ENCODE results near the gene KATNB1.
A peak's percentile ranks its signal among the peaks of the same experiment; 100 is the strongest.
"Not testable (repeated sequence)": the region's sequence is repeated elsewhere in the genome, so short reads cannot be mapped to it uniquely, and the experiment has no call there.

Gene KATNB1

GRCh38 chr16:57728336-57729181 lies 7.0 kb upstream of the KATNB1 start:
- no peaks in the 10 kb centered on the region for H3K36me3 ChIP-seq (ENCODE audit: insufficient read depth, low read length)
- H3K4me2 ChIP-seq (ENCODE audit: low read length), result no peak overlapping the region
- H3K9ac ChIP-seq (ENCODE audit: low read depth, low read length), result no peak overlapping the region
- H3K9me3 ChIP-seq (replicated peaks; ENCODE audit: low read length), result no peaks in the 10 kb centered on the region
- H3K4me1 ChIP-seq (ENCODE audit: control insufficient read depth, insufficient read depth, low read length), result peaks cover 3% of the 10 kb centered on the region
- no peak overlapping the region for H3K4me3 ChIP-seq (ENCODE audit: low read length)
- peaks cover 14% of the 10 kb centered on the region for H3K27me3 ChIP-seq (ENCODE audit: control insufficient read depth, insufficient read depth, low read length)

- Histone ChIP-seq H3K9me3 (replicated peaks; ENCODE audit: low read length) (no peaks in the 10 kb centered on the region), H3K9ac (ENCODE audit: low read depth, low read length) (no peak overlapping the region), H3K27me3 (ENCODE audit: control insufficient read depth, insufficient read depth, low read length) (peaks cover 14% of the 10 kb centered on the region), H3K36me3 (ENCODE audit: insufficient read depth, low read length) (no peaks in the 10 kb centered on the region), H3K4me1 (ENCODE audit: control insufficient read depth, insufficient read depth, low read length) (peaks cover 4% of the 10 kb centered on the region), H3K4me3 (ENCODE audit: low read length) (no peak overlapping the region), H3K4me2 (ENCODE audit: low read length) (no peak overlapping the region)
These were observed 6.4 kb upstream of the KATNB1 start for GRCh38 chr16:57729182-57729484.

DNA sequence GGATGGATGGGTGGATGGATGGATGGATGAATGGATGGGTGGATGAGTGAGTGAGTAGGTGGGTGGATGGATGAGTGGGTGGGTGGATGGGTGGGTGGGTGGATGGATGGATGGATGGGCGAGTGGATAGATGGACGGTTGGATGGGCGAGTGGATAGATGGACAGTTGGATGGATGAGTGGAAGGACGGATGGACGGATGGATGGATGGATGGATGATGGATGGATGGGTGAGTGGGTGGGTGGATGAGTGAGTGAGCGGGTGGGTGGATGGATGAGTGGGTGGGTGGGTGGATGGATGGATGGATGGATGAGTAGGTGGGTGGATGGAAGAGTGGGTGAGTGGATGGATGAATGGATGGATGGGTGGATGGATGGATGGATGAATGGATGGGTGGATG lies 5.7 kb upstream of the KATNB1 start:
- peaks cover 14% of the 10 kb centered on the region for H3K27me3 ChIP-seq (ENCODE audit: control insufficient read depth, insufficient read depth, low read length)
- not testable (repeated sequence) for H3K4me2 ChIP-seq (ENCODE audit: low read length); H3K36me3 ChIP-seq (ENCODE audit: insufficient read depth, low read length); H3K9me3 ChIP-seq (replicated peaks; ENCODE audit: low read length); H3K4me3 ChIP-seq (ENCODE audit: low read length); H3K9ac ChIP-seq (ENCODE audit: low read depth, low read length)
- peaks cover 11% of the 10 kb centered on the region for H3K4me1 ChIP-seq (ENCODE audit: control insufficient read depth, insufficient read depth, low read length)

DNA sequence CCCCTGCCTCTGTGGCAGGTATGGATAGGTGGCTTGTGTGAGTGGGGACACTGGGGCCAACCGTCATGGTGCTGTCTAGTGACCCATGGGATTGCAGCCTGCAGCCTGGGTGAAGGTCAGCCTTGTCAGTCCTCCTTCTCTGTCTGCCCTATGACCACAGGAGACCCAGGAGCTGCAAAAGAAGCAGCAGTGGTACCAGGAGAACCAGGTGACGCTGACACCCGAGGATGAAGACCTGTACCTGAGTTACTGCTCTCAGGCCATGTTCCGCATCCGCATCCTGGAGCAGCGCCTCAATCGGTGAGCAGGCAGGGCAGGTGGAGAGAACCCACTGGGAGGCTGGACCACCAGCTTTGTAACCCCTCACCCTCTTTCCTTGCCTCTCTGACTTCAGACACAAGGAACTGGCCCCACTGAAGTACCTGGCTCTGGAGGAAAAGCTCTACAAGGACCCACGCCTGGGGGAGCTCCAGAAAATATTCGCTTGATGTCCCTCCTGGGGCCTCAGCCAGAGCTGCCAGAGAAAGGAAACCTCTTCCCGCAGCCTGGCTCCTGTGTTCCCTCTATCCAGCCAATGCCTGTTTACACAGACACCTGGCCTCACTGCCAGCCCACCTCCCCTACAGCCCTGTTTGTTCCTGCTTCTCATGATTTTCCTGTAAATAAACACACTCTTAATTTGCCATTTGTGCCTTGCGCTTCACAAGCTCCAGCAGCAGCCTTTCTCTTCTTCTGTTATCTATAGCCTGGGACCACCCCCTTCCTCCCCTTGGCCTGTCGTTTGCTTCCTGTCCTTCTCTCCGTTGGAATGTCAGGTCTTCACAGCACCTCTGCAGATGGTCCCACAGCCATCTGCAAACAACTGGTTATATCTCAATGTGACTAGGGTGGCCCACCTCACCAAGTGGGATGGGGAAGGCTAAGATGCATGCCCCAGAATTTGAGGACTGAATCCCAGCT lies 4.5 kb upstream of the KATNB1 start:
- Histone ChIP-seq H3K27me3 (ENCODE audit: control insufficient read depth, insufficient read depth, low read length) (peaks cover 9% of the 10 kb centered on the region), H3K4me2 (ENCODE audit: low read length) (no peak overlapping the region), H3K36me3 (ENCODE audit: insufficient read depth, low read length) (no peaks in the 10 kb centered on the region), H3K4me3 (ENCODE audit: low read length) (no peak overlapping the region), H3K9ac (ENCODE audit: low read depth, low read length) (no peak overlapping the region), H3K4me1 (ENCODE audit: control insufficient read depth, insufficient read depth, low read length) (peaks cover 13% of the 10 kb centered on the region), H3K9me3 (replicated peaks; ENCODE audit: low read length) (no peaks in the 10 kb centered on the region)

GRCh38 chr16:57732037-57732436 lies 3.5 kb upstream of the KATNB1 start:
- no peak overlapping the region for H3K4me3 ChIP-seq (ENCODE audit: low read length)
- H3K9me3 ChIP-seq (replicated peaks; ENCODE audit: low read length), result no peaks in the 10 kb centered on the region
- no peak overlapping the region for H3K9ac ChIP-seq (ENCODE audit: low read depth, low read length)
- no peaks in the 10 kb centered on the region for H3K36me3 ChIP-seq (ENCODE audit: insufficient read depth, low read length)
- no peak overlapping the region for H3K4me2 ChIP-seq (ENCODE audit: low read length)
- peaks cover 4% of the 10 kb centered on the region for H3K27me3 ChIP-seq (ENCODE audit: control insufficient read depth, insufficient read depth, low read length)
- peaks cover 23% of the 10 kb centered on the region for H3K4me1 ChIP-seq (ENCODE audit: control insufficient read depth, insufficient read depth, low read length)

DNA sequence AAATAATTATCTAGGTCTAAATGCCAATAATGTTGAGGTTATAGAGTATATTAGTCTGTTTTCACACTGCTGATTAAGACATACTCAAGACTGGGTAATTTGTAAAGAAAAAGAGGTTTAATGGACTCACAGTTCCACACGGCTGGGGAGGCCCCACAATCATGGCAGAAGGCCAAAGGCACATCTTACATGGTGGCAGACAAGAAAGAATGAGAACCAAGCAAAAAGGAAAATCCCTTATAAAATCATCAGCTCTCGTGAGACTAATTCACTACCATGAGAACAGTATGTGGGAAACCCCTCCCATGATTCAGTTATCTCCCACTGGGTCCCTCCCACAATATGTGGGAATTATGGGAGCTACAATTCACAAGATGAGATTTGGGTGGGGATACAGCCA lies 2.9 kb upstream of the KATNB1 start:
- H3K9ac ChIP-seq (ENCODE audit: low read depth, low read length), result no peak overlapping the region
- H3K4me3 ChIP-seq (ENCODE audit: low read length), result no peak overlapping the region
- H3K36me3 ChIP-seq (ENCODE audit: insufficient read depth, low read length), result no peaks in the 10 kb centered on the region
- no peaks in the 10 kb centered on the region for H3K27me3 ChIP-seq (ENCODE audit: control insufficient read depth, insufficient read depth, low read length)
- peaks cover 26% of the 10 kb centered on the region for H3K4me1 ChIP-seq (ENCODE audit: control insufficient read depth, insufficient read depth, low read length)
- H3K9me3 ChIP-seq (replicated peaks; ENCODE audit: low read length), result no peaks in the 10 kb centered on the region
- H3K4me2 ChIP-seq (ENCODE audit: low read length), result no peak overlapping the region

- H3K9me3 ChIP-seq (replicated peaks; ENCODE audit: low read length), result no peaks in the 10 kb centered on the region
- peak overlapping the region; percentile 79 for H3K4me3 ChIP-seq (ENCODE audit: low read length)
- peaks cover 26% of the 10 kb centered on the region for H3K4me1 ChIP-seq (ENCODE audit: control insufficient read depth, insufficient read depth, low read length)
- peak overlapping the region; percentile 95 for H3K4me2 ChIP-seq (ENCODE audit: low read length)
- H3K36me3 ChIP-seq (ENCODE audit: insufficient read depth, low read length), result no peaks in the 10 kb centered on the region
- no peaks in the 10 kb centered on the region for H3K27me3 ChIP-seq (ENCODE audit: control insufficient read depth, insufficient read depth, low read length)
- H3K9ac ChIP-seq (ENCODE audit: low read depth, low read length), result peak overlapping the region; percentile 96
These were observed 1.2 kb upstream of the KATNB1 start for GRCh38 chr16:57734308-57734924.

DNA sequence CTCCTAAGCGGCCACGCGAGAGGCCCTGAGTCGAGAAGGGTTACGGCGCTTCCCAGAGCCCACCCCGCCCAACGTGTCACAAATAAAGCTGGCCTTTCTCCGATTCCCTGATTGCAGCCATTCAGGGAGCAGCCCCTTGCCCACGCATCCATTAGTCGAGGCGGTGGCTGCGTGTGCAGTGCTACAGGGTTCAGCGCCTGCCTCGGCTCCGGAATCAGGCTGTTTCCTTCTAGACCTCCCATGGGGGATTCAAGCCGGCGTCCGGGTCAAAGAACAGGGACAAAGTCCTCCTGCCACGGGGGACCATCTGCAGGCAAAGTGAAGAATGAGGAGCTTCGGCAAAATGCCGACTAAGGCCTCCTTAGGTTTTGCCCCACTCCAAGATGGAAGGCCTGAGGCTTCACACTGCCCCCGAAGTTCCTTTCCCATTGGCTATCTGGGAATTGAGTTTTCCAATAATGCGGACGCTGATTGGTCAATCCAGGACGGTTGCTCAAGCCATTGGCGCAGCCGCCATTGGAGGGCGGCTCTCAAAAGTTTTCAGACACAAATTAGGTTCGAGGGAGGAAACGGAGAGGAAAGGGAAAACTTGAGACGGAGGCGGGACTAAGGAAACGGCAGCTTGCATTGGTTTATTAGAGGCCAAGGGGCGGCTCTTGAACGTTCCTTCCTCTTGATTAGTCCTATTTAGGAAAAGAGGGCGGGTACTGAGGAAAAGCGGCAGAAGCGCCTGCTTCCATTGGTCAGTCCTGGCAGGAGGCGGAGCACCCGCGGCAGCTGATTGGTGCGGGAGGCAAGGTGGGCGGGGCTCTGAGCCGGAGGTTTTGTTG lies 430 bp upstream of the KATNB1 start:
- peaks cover 26% of the 10 kb centered on the region for H3K4me1 ChIP-seq (ENCODE audit: control insufficient read depth, insufficient read depth, low read length)
- peak overlapping the region; percentile 96 for H3K9ac ChIP-seq (ENCODE audit: low read depth, low read length)
- no peaks in the 10 kb centered on the region for H3K36me3 ChIP-seq (ENCODE audit: insufficient read depth, low read length)
- no peaks in the 10 kb centered on the region for H3K27me3 ChIP-seq (ENCODE audit: control insufficient read depth, insufficient read depth, low read length)
- peak overlapping the region; percentile 97 for H3K4me2 ChIP-seq (ENCODE audit: low read length)
- no peaks in the 10 kb centered on the region for H3K9me3 ChIP-seq (replicated peaks; ENCODE audit: low read length)
- peak overlapping the region; percentile 93 for H3K4me3 ChIP-seq (ENCODE audit: low read length)

DNA sequence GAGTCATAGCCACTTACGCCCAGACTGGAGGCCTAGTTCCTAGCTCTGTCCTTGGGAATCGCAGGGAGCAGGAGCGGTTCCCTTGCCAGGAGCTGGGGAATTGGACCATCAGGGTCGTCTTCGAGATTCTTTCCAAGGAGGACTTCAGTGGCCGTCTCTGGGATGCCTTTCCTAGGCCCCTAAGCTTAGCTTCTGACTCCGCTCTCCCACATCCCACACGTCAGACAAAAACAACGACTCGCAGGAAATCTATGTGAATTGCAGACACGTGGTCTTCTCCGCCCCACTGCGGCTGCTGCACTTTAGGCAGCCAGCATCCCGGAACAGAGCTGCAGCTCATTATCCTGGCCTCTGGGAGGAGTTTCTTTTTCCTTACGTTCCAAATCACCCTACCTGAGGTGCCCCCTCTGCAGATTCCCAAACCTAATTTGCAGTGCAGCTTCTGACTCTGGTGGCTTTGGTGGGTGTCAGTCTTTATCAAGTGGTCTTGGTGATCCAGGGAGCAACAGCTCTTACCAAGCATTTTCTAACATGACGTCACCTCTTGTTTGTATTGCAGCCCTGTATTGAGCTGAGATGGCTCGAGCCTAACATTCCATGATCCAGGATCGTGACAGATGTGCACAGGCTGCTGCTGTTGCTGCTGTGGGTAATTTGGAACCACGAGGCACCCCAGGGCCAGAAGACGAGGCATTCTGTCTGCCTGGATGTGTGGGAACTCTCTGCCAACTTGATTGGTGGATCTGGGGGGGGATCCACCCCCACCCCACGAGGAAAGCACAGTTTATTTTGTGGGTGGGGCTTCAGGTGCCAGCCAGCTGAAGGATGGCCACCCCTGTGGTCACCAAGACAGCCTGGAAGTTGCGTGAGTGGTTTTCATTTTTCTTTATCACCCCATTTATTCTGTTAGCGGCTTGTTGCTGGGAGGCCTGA lies 1.1 kb downstream of the KATNB1 start:
- peak overlapping the region; percentile 93 for H3K4me3 ChIP-seq (ENCODE audit: low read length)
- no peaks in the 10 kb centered on the region for H3K27me3 ChIP-seq (ENCODE audit: control insufficient read depth, insufficient read depth, low read length)
- peak overlapping the region; percentile 97 for H3K4me2 ChIP-seq (ENCODE audit: low read length)
- peak overlapping the region; percentile 89 for H3K9ac ChIP-seq (ENCODE audit: low read depth, low read length)
- H3K9me3 ChIP-seq (replicated peaks; ENCODE audit: low read length), result no peaks in the 10 kb centered on the region
- peaks cover 22% of the 10 kb centered on the region for H3K4me1 ChIP-seq (ENCODE audit: control insufficient read depth, insufficient read depth, low read length)
- H3K36me3 ChIP-seq (ENCODE audit: insufficient read depth, low read length), result no peaks in the 10 kb centered on the region

- H3K4me2 ChIP-seq (ENCODE audit: low read length), result no peak overlapping the region
- H3K4me1 ChIP-seq (ENCODE audit: control insufficient read depth, insufficient read depth, low read length), result peaks cover 22% of the 10 kb centered on the region
- H3K27me3 ChIP-seq (ENCODE audit: control insufficient read depth, insufficient read depth, low read length), result no peaks in the 10 kb centered on the region
- no peak overlapping the region for H3K9ac ChIP-seq (ENCODE audit: low read depth, low read length)
- no peak overlapping the region for H3K4me3 ChIP-seq (ENCODE audit: low read length)
- no peaks in the 10 kb centered on the region for H3K9me3 ChIP-seq (replicated peaks; ENCODE audit: low read length)
- no peaks in the 10 kb centered on the region for H3K36me3 ChIP-seq (ENCODE audit: insufficient read depth, low read length)
These were observed 3.3 kb downstream of the KATNB1 start for GRCh38 chr16:57738844-57739243.

Data from skeletal muscle satellite cell (primary cell).